NOMO-1 treated with dmso at 0.1 percent for 144 hours (cell line): Measurements from ENCODE around the gene CAPN8.
A peak's percentile ranks its signal among the peaks of the same experiment; 100 is the strongest.

Experiments used
- DNase-seq: peaks from one replicate; lab custom pipeline; 2025; ENCODE audit not compliant: unreplicated experiment; lab: John Stamatoyannopoulos, UW

CAPN8 gene

GRCh38 chr1:223702735-223703667 lies 37.5 kb upstream of the CAPN8 start:
- DNase-seq = no peak

DNA sequence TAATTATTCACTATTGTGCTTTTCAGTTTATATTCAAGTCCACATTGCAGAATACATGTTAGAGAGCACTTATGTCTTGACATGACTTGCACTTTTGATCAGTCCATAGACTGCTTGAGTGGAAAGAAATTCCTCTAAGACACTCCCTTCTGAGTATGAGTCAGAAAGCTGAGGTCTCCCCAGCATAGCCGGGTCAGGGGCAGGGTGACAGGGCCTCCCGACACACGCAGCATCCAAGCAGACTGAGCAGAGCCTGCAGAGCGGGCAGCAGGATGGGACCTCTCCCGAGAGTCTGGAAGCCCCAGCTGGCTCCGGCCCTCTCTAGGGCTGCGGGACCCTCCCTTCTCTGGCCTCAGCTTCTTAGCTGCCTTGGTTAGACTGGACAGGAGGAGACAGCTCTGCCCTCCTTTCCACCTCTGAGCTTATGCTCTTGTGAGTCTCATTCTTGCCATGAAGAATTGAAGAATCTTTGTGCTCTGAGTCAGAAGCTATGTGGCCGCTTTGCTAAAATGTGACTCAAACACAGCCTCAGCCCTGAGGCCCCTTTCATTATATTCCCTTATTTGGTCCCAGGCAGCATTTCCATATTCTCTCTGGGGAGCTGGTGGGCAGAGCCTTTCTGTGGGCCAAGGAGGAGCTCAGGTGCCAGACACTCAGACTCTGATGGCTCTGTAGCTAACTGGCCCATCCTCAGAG lies 35.6 kb upstream of the CAPN8 start:
- no peak for DNase-seq

DNA sequence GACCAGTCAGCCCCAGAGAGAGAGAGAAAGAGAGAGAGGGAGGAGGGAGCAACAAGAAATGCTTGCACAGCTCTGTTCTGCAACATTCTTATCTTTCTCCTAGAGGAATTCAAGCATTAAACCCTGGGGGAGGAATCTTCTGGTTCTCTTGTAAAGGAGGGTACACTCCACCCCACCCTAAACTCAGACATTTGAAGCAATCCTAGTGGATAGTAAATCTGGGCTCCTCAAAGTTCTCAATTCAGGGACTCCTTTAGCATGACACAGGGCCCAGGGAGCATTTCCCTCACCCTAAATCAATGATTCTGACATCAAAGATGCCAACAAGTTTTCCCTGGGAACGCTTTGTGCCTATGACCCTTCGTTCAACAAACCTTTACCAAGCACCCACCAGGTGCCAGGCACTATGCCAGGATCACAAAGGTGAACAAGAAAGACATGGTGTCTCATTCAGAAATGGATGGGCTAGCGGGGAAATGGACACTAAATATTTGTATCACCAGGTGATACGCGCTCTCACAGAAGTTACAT lies 35.0 kb upstream of the CAPN8 start:
- DNase-seq = no peak

- no peak for DNase-seq
Observed at GRCh38 chr1:223695941-223696340, 30.4 kb upstream of the CAPN8 start.

DNA sequence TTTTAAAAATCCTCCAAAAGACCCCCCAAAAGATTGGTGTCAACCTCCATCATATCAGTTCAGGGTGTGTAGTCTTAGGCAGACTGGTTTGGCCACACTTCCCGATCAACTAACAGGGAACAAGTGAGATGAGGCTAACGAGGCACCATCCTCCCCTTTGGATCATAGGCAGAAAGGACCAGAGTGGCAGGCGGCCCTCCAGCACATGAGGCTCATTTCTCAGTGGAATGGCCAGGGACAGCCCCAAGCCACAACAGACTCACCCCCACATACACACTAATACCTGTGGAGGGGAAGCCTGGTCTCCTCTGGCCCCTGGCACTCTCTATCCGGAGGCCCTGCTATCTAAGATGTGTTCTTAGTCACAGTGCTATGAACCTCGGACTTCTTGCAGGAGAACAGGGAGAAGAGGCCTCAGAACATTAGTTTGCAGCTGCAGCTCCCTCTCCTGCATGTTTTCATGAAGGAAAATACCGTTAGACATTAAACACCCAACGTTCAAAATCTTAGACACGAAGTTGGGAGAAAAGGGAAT lies 29.6 kb upstream of the CAPN8 start:
- no peak for DNase-seq

- no peak for DNase-seq
Observed at GRCh38 chr1:223691121-223691520, 25.6 kb upstream of the CAPN8 start.

DNA sequence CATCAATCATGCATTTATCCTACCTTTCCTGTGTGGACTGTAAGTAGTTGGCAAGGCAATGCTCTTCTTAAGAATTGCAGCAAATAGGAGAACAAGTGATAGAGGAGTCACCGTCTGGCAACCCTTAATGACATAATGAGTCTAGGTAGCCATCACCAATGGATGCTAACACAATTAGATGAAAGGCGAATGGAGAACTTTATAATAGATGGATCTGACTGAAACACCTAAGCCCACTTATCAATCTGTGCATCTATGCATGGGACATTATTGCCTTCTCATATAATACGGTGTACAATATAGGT lies 18.9 kb upstream of the CAPN8 start:
- no peak for DNase-seq

DNA sequence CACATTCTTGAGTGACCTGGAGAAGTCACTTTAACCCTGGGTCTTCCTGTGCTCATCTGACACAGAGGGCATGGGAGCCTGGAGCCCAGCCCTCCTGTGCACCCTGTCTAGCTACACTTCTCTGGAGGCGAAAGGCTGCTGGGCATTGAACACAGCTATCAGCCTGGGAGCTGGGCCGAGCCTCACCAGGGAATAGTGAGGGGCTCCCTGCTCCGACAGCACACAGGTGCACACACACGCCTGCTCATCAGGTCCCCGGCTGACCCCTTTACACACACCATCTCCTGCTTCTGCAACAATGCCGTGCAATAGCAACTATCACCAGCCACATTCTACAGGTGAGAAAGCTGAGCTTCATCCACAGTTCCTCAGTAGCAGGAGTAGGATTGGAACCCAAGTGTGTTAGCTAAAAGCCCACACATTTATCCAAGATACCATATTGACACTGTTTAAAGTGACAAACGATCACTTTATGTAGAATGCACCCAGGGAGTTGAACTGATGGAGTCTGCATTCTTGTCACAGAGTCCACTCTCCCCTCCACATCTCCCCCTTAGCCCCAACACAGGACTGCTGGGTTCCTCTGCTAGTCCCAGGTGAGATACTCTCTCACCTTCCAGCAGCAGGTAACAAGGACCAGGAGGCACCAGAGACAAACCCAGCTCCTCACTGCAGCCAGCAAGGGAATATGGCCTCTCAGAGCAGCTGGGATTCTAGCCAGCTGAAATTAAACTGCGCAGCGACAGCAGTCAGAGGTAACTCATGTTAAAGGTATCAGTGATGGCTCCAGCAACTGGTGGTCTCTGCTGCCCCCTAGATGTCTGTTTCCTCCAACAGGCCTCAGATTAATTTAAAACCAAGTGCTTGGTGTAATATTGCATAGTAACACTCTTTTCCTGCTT lies 18.3 kb upstream of the CAPN8 start:
- no peak for DNase-seq

DNA sequence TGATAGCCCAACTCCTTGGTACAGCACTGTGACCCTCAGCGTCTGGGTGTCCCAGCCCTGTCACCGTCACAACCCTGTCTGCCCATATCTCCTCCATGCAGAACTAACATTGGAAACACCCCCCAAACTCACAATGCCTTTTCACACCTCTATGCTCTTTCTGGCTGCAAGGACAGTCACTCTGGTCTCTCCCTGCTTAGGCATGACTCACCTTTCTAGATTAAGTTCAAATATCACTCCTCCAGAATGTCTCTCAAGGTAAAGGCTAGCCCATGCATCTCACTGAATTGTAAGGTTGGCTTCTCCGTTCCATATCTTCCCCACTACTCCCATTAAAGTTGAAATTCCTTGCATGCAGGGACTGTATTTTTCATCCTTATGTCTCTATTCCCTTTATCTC lies 17.0 kb upstream of the CAPN8 start:
- DNase-seq = no peak

DNA sequence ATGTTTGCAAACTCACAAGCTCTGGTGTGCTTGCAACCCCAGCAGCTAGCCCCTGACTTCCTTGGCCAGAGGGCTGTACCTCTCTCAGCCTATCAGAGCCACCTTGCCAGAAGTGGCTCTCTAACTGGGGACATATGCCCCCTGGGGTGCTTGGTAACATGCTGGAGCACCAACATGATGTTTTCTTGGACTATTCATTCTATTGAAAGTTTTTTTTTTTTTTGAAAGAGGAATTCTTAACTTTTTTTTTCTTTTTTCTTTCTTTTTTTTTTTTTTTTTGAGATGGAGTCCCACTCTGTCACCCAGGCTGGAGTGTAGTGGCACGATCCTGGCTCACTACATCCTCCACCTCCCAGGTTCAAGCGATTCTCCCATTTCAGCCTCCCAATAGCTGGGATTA lies 14.7 kb upstream of the CAPN8 start:
- no peak for DNase-seq

DNA sequence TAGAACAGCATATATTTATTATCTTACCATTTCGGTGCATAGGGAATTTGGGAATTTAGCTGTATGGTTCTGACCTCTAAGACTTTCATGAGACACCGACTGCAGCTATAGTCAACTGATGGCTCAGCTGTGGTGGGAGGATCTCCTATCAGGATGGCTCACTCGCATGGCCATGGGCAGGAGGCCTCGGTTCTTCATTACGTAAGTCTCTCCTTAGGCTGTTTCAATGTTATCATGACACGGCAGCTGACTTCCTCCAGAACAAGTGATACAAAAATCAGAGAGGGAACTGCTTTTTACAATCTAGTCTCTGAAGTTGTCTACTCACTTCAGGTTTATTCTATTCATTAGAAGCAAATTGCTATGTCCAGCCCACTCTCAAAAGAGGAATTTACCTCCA lies 13.3 kb upstream of the CAPN8 start:
- DNase-seq = peak; percentile 27

GRCh38 chr1:223674119-223674890 lies 8.8 kb upstream of the CAPN8 start:
- DNase-seq = no peak

DNA sequence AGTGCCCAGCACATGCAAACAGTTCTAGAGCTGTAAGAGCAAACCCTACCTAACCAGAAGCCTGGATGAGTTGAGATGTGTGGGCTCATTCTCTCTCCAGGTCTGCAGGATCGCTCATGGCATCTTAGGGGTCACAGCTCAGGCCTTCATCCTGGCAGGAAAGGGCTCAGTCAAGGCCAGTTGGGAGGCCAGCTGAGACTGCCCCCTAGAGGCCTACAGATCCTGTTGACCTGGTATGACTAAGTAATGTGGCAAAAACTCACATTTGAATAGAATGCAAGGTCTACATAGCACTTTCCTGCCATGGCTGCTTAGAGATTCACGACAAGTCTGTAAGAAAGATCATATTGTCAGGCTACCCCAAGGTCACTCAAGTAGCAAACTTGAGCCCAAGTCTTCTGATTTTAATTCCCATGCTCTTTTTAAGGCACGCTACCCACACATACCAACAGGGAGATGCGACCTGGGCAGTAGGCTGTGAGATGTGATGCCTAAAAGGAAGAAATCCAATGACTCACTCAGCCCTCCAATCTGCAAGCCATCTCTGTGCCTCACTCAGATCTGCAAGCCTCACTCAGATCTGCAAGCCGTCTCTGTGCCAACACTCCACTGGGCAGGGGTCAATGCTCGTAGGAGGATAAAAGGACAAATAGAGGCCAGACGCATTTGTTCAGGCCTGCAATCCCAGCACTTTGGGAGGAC lies 5.1 kb upstream of the CAPN8 start:
- no peak for DNase-seq

DNA sequence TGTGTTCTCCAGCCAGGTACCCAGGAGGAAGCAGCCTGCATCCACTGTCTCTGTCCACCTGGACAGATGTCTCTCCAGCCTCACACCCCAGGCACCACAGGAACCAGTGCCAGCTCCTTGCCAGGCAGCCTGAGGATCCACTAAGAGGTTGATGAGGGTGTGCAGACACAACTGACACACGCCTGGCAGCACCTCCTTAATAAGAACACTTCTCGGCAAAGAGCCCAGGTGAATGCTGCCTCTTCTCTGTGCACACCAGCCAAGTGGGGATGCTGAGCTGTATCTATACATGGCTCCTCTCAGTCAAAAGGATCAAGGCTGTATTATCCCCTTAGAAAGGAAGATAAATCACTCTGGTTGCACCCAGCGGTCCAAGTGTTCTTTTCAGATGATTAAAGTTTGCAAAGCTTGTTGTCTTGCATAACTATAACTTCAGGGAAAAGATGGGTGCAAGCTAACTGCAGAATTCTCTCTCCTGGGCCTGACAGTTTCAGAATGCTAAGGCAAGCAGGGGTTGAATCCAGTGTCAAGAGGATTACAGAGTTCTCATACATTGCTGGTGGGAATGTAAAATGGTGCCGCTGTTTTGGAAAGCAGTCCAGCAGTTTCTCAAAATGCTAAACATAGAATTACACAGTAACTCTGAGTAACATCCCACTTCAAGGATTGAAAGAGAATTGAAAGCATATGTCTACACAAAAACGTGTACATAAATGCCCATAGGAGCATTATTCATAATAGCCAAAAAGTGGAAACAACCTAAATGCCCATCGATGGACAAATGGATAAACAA lies 3.7 kb upstream of the CAPN8 start:
- no peak for DNase-seq

GRCh38 chr1:223667484-223668182 lies 2.1 kb upstream of the CAPN8 start:
- DNase-seq = no peak

DNA sequence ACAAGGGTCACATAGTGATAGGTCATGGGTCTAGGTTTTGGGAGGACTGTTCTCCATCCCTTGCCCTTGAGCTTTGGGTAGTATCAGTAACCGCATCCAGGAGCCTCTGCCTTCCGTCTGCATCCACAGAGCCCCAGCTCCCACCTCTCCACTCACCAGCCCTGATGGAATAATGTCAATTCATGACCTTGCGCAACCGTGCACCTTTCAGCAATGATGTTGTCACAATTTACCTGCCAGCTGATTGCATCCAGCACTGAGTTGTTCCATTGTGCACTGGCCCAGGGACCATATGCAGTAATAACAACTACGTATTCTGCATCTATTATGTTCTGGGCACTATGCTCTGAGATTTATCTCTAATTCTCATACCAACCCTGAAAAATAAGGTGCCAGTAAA lies 1.4 kb downstream of the CAPN8 start:
- DNase-seq = no peak

GRCh38 chr1:223662943-223663342 lies 2.6 kb downstream of the CAPN8 start:
- DNase-seq = peak; percentile 72

DNA sequence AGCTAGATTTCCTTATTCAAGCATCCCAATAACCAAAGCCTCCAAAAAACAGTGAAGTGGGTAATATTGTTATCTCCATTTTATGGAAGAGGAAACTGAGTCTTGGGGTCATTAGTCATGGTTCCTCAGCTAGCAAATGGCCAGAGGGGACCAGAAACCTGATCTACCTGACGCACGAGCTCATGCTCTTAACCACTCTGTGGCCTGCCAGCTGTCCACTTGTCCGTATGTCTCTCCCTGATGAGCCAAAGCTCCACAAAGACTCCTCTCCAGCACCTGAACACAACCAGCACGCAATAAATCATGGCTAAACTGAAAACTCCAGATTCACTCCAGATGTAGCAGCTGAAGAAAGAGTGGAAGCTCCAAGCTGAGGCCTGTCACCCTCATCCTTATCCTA lies 5.8 kb downstream of the CAPN8 start:
- no peak for DNase-seq
